Astrocyte (in vitro differentiated cells and primary cell): Measurements from ENCODE around the gene ZNF132. TPM values are rescaled to one million over a fixed set of nuclear protein-coding genes. Genes with fewer than 3 reads are reported as not detected.

ENCODE experiments used
- DNase-seq: peaks from one replicate; pipeline ENCODE4 v3.0.0-alpha.2; 2010; ENCODE audit warnings: low read depth
- FAIRE-seq: peaks from 2 replicates; lab custom pipeline; 2011; peaks lifted over from hg19 to GRCh38; lab: Jason Lieb, UNC
- H2AFZ ChIP-seq: 2 replicates; pipeline ENCODE4 v1.6.0; 2012; ENCODE audit warnings: low read depth, low read length, inconsistent platforms
- H3K27ac ChIP-seq: 2 replicates; pipeline ENCODE4 v1.5.1; 2011; ENCODE audit warnings: low read depth, low read length, inconsistent platforms
- H3K27me3 ChIP-seq: 2 replicates; pipeline ENCODE4 v1.6.0; 2011; ENCODE audit warnings: low read length, inconsistent platforms; ENCODE audit not compliant: insufficient read depth
- H3K36me3 ChIP-seq: 2 replicates; pipeline ENCODE4 v1.5.1; 2011; ENCODE audit warnings: low read length, inconsistent platforms; ENCODE audit not compliant: insufficient read depth
- H3K4me1 ChIP-seq: 2 replicates; pipeline ENCODE4 v1.5.1; 2011; ENCODE audit warnings: low read length, inconsistent platforms; ENCODE audit not compliant: insufficient read depth
- H3K4me2 ChIP-seq: 2 replicates; pipeline ENCODE4 v1.6.0; 2012; ENCODE audit warnings: low read length, inconsistent platforms
- H3K4me3 ChIP-seq: 2 replicates; pipeline ENCODE4 v1.5.1; 2011; ENCODE audit warnings: low read depth, mild to moderate bottlenecking, low read length, inconsistent platforms; ENCODE audit not compliant: insufficient read depth
- H3K79me2 ChIP-seq: 2 replicates; pipeline ENCODE4 v1.6.0; 2012; ENCODE audit warnings: mild to moderate bottlenecking, low read length, inconsistent platforms; ENCODE audit not compliant: insufficient read depth
- H3K9ac ChIP-seq: 2 replicates; pipeline ENCODE4 v1.6.0; 2012; ENCODE audit warnings: mild to moderate bottlenecking, low read length, inconsistent platforms
- H3K9me3 ChIP-seq: 2 replicates; pipeline ENCODE4 v1.5.1; 2012; ENCODE audit warnings: low read depth, mild to moderate bottlenecking, low read length, inconsistent platforms; ENCODE audit not compliant: insufficient read depth
- H4K20me1 ChIP-seq: 2 replicates; pipeline ENCODE4 v1.6.0; 2012; ENCODE audit warnings: low read length, inconsistent platforms; ENCODE audit not compliant: insufficient read depth
- H3K27ac Mint-ChIP-seq: one replicate; pipeline ENCODE4 v1.8.0; 2021; ENCODE audit warnings: mild to moderate bottlenecking, mixed read lengths; ENCODE audit not compliant: unreplicated experiment
- H3K27me3 Mint-ChIP-seq: one replicate; pipeline ENCODE4 v1.8.0; 2021; ENCODE audit warnings: low read depth, mixed read lengths; ENCODE audit not compliant: unreplicated experiment
- H3K36me3 Mint-ChIP-seq: one replicate; pipeline ENCODE4 v1.8.0; 2021; ENCODE audit warnings: low read depth, mixed read lengths; ENCODE audit not compliant: unreplicated experiment
- H3K4me1 Mint-ChIP-seq: one replicate; pipeline ENCODE4 v1.8.0; 2021; ENCODE audit warnings: low read depth, mixed read lengths; ENCODE audit not compliant: unreplicated experiment
- H3K4me3 Mint-ChIP-seq: one replicate; pipeline ENCODE4 v1.8.0; 2021; ENCODE audit warnings: mild to moderate bottlenecking, moderate library complexity, mixed read lengths; ENCODE audit not compliant: unreplicated experiment
- H3K9me3 Mint-ChIP-seq: one replicate; pipeline ENCODE4 v1.8.0; 2021; ENCODE audit warnings: mild to moderate bottlenecking, mixed read lengths; ENCODE audit not compliant: unreplicated experiment
- EZH2 ChIP-seq: IDR thresholded peaks from 2 replicates; pipeline ENCODE4 v1.6.1; 2012; ENCODE audit warnings: mild to moderate bottlenecking, low read length, inconsistent platforms; ENCODE audit not compliant: insufficient read depth
- total RNA-seq: library from RNA; stranded (reverse); gene quantifications from 2 replicates; pipeline ENCODE4 v1.2.1, GENCODE V29; 2021
- TF ChIP-seq, protein P1 (sequence below): IDR thresholded peaks from 2 replicates; pipeline ENCODE4 v1.5.1; 2011; ENCODE audit warnings: low read depth, mild to moderate bottlenecking, inconsistent platforms, low read length, moderate library complexity; ENCODE audit not compliant: insufficient read depth

The ZNF132 gene
- total RNA-seq, 1 donor from 2014 or later = 1.9 TPM

- peak overlapping the region; percentile 74 for H3K27ac ChIP-seq
- Mint-ChIP-seq H3K27ac (peak overlapping the region; percentile 34), H3K27me3 (no peaks in the 10 kb centered on the region), H3K9me3 (no peaks in the 10 kb centered on the region), H3K36me3 (peaks cover 1% of the 10 kb centered on the region), H3K4me1 (peaks cover 3% of the 10 kb centered on the region), H3K4me3 (peak overlapping the region; percentile 90)
- no peaks in the 10 kb centered on the region for H4K20me1 ChIP-seq
- H3K4me1 ChIP-seq = peaks cover 15% of the 10 kb centered on the region
- H3K79me2 ChIP-seq = peaks cover 32% of the 10 kb centered on the region
- H2AFZ ChIP-seq = peak overlapping the region; percentile 98
- no peaks in the 10 kb centered on the region for H3K9me3 ChIP-seq
- peak overlapping the region; percentile 86 for H3K9ac ChIP-seq
- FAIRE-seq (no peak), DNase-seq (no peak)
- H3K27me3 ChIP-seq = no peaks in the 10 kb centered on the region
- H3K36me3 ChIP-seq = no peaks in the 10 kb centered on the region
- H3K4me2 ChIP-seq = peak overlapping the region; percentile 93
- H3K4me3 ChIP-seq = peak overlapping the region; percentile 75
- TF ChIP-seq, protein P1, sequence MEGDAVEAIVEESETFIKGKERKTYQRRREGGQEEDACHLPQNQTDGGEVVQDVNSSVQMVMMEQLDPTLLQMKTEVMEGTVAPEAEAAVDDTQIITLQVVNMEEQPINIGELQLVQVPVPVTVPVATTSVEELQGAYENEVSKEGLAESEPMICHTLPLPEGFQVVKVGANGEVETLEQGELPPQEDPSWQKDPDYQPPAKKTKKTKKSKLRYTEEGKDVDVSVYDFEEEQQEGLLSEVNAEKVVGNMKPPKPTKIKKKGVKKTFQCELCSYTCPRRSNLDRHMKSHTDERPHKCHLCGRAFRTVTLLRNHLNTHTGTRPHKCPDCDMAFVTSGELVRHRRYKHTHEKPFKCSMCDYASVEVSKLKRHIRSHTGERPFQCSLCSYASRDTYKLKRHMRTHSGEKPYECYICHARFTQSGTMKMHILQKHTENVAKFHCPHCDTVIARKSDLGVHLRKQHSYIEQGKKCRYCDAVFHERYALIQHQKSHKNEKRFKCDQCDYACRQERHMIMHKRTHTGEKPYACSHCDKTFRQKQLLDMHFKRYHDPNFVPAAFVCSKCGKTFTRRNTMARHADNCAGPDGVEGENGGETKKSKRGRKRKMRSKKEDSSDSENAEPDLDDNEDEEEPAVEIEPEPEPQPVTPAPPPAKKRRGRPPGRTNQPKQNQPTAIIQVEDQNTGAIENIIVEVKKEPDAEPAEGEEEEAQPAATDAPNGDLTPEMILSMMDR = no peak
- no peak for TF ChIP-seq EZH2
Measured at GRCh38 chr19:58409010-58409790, 30.8 kb downstream of the ZNF132 start.

DNA sequence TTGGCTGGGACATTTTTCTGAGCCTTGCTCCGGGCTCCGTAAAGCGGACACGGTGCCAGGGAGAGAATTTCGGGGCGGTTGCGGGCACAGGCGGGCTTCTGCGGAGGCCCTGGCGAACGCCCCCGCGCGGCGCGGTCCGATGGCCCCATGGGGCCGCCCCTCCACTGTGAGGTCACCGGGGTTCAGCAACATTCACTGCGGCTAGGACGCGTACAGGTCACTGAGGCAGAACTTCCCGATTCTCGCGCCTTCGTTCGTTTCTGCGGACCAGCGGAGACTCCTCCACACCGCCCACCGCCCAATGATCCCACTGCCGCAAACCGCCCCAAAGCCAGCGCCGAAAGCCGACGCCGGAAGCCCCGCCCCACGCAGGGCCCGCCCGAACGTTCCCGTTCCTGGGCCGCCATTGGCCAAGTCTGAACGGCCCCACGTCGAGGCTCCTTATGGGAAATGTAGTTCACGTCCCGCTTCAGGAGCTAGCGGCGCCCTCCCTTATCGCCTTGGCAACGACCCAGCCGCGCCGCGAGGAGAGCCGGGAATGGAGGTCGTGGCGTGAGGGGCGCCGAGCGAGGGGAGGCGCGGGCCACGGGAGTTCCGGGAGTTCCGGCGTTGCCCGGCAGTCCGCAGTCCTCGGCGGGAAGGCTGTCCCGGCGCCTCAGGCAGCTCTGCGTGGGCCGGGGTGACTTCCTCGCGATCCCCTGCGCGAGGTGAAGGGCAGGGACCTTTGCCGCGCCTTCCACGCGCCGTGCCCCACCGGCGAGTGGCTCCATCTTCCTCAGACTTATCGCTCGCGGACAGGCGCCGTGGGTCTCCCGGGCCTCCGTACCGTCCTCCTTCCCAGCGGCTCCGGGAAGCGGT lies 31.6 kb downstream of the ZNF132 start, which contains the start of gene ZNF584:
Gene ZNF584 (plus strand): TSS at position 498 of the 858 bp plus-strand sequence. CDS start 499 bp downstream, outside the sequence.
- peak within 1 kb of the TSS; percentile 86 for H3K9ac ChIP-seq

More for the DNA sequence above, 31.6 kb downstream of the ZNF132 start, which contains the start of gene ZNF584:
- H2AFZ ChIP-seq = peak within 1 kb of the TSS; percentile 98
- peak within 1 kb of the TSS; percentile 74 for H3K27ac ChIP-seq
- peaks cover 15% of the 10 kb centered on the region for H3K4me1 ChIP-seq
- Mint-ChIP-seq H3K4me1 (peaks cover 3% of the 10 kb centered on the region), H3K36me3 (no peaks in the 10 kb centered on the region), H3K27ac (peak within 1 kb of the TSS; percentile 83), H3K4me3 (peak within 1 kb of the TSS; percentile 90), H3K9me3 (no peaks in the 10 kb centered on the region), H3K27me3 (no peaks in the 10 kb centered on the region)
- no peak for TF ChIP-seq EZH2
- TF ChIP-seq, protein P1 = no peak
- H3K4me2 ChIP-seq = peak within 1 kb of the TSS; percentile 93
- H3K36me3 ChIP-seq = no peaks in the 10 kb centered on the region
- FAIRE-seq (no peak), DNase-seq (peak; percentile 85)
- peak within 1 kb of the TSS; percentile 75 for H3K4me3 ChIP-seq
- H4K20me1 ChIP-seq = no peaks in the 10 kb centered on the region
- H3K79me2 ChIP-seq = peaks cover 32% of the 10 kb centered on the region
- no peaks in the 10 kb centered on the region for H3K9me3 ChIP-seq
- no peaks in the 10 kb centered on the region for H3K27me3 ChIP-seq
